ENCODE measurements around the gene DEF6.

Gene DEF6

DNA sequence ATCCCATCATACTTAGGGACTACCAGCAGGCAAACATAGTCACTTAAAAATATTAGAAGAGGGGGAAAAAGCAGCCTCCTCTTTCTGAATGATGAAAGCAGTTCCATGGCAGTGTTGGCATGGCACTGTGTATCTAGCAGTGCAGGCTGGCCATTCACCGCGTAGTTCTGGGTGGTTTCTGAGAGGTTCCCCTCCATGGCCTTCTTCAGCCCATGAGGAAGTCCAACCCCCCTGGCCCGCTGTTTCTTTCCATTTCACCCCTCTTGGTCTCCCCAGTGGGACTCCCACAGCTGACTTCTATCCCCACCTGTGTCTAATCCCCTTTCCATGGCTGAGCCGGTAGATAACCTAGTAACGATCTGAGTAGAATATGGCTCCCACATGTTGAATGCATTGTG lies 61.7 kb downstream of the DEF6 start:
- H3K27ac ChIP-seq (ENCODE audit: low read length): no peak overlapping the region
- no peak for DNase-seq
- H3K9me2 ChIP-seq (replicated peaks; ENCODE audit: insufficient read depth, low read length): no peaks in the 10 kb centered on the region
- no peaks in the 10 kb centered on the region for H3F3A ChIP-seq (ENCODE audit: insufficient read depth, low read length)
- H3K27me3 ChIP-seq (replicated peaks; ENCODE audit: insufficient read depth, low read length): no peaks in the 10 kb centered on the region
- H3K36me3 ChIP-seq (replicated peaks; ENCODE audit: insufficient read depth, low read length): no peaks in the 10 kb centered on the region
- TF ChIP-seq, protein P1, sequence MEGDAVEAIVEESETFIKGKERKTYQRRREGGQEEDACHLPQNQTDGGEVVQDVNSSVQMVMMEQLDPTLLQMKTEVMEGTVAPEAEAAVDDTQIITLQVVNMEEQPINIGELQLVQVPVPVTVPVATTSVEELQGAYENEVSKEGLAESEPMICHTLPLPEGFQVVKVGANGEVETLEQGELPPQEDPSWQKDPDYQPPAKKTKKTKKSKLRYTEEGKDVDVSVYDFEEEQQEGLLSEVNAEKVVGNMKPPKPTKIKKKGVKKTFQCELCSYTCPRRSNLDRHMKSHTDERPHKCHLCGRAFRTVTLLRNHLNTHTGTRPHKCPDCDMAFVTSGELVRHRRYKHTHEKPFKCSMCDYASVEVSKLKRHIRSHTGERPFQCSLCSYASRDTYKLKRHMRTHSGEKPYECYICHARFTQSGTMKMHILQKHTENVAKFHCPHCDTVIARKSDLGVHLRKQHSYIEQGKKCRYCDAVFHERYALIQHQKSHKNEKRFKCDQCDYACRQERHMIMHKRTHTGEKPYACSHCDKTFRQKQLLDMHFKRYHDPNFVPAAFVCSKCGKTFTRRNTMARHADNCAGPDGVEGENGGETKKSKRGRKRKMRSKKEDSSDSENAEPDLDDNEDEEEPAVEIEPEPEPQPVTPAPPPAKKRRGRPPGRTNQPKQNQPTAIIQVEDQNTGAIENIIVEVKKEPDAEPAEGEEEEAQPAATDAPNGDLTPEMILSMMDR (IDR thresholded peaks at IDR 0.05; ENCODE audit: low read length): no peak
- TF ChIP-seq EZH2phosphoT487 (IDR thresholded peaks at IDR 0.05; ENCODE audit: low read length) (no peak), EZH2 (optimal IDR thresholded peaks at IDR 0.05; ENCODE audit: low read depth, low read length) (no peak)
- no peaks in the 10 kb centered on the region for H3K79me2 ChIP-seq (ENCODE audit: low read length)
- H3K4me3 ChIP-seq (ENCODE audit: low read length): no peak overlapping the region
- H3K4me2 ChIP-seq (ENCODE audit: low read depth, low read length): no peak overlapping the region
- no peaks in the 10 kb centered on the region for H3K9me3 ChIP-seq (replicated peaks; ENCODE audit: insufficient read depth, low read length)
- no peaks in the 10 kb centered on the region for H4K20me1 ChIP-seq (ENCODE audit: insufficient read depth, low read length)
- H3K4me1 ChIP-seq (ENCODE audit: low read length): no peaks in the 10 kb centered on the region
- H3K9ac ChIP-seq (ENCODE audit: low read length): no peak overlapping the region
- H2AFZ ChIP-seq (ENCODE audit: low read length): no peak overlapping the region

DNA sequence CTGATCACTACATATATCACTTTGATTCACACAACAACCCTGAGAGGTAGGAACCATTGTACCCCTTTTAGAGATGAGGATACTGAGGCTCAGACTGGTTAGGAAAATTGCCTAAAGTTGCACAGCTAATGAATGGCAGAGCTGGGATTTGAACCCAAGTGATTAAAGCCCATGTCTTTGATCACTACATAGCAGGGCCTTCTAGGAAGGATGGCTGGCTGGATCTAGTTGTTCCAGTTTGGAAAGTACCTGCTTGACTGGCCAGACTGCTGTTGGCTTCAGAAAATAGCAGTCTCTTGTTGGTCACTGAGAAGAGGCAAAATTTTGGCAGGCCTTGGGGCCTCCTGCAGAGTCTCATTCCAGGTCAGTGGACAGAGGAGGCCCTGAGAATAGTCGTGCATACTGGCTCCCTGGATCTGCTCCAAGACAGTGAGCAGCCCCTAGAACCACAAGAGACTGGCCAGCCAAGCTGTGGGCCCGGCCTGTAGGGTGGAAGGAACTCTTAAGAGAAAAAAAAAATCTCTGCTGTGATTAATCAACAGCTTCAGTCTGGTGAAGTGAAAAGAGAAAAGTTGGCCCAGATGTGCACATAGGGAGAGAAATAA lies 62.2 kb downstream of the DEF6 start:
- no peak overlapping the region for H2AFZ ChIP-seq (ENCODE audit: low read length)
- H4K20me1 ChIP-seq (ENCODE audit: insufficient read depth, low read length): no peaks in the 10 kb centered on the region
- no peak for DNase-seq
- H3K9me2 ChIP-seq (replicated peaks; ENCODE audit: insufficient read depth, low read length): no peaks in the 10 kb centered on the region
- TF ChIP-seq, protein P1 (IDR thresholded peaks at IDR 0.05; ENCODE audit: low read length): no peak
- no peak for TF ChIP-seq EZH2phosphoT487 (IDR thresholded peaks at IDR 0.05; ENCODE audit: low read length)
- no peak for TF ChIP-seq EZH2 (optimal IDR thresholded peaks at IDR 0.05; ENCODE audit: low read depth, low read length)
- no peak overlapping the region for H3K4me2 ChIP-seq (ENCODE audit: low read depth, low read length)
- H3K79me2 ChIP-seq (ENCODE audit: low read length): no peaks in the 10 kb centered on the region
- H3K4me1 ChIP-seq (ENCODE audit: low read length): no peaks in the 10 kb centered on the region
- no peak overlapping the region for H3K9ac ChIP-seq (ENCODE audit: low read length)
- no peaks in the 10 kb centered on the region for H3K36me3 ChIP-seq (replicated peaks; ENCODE audit: insufficient read depth, low read length)
- H3K27ac ChIP-seq (ENCODE audit: low read length): no peak overlapping the region
- H3K9me3 ChIP-seq (replicated peaks; ENCODE audit: insufficient read depth, low read length): no peaks in the 10 kb centered on the region
- H3K27me3 ChIP-seq (replicated peaks; ENCODE audit: insufficient read depth, low read length): no peaks in the 10 kb centered on the region
- H3K4me3 ChIP-seq (ENCODE audit: low read length): no peak overlapping the region
- no peaks in the 10 kb centered on the region for H3F3A ChIP-seq (ENCODE audit: insufficient read depth, low read length)

DNA sequence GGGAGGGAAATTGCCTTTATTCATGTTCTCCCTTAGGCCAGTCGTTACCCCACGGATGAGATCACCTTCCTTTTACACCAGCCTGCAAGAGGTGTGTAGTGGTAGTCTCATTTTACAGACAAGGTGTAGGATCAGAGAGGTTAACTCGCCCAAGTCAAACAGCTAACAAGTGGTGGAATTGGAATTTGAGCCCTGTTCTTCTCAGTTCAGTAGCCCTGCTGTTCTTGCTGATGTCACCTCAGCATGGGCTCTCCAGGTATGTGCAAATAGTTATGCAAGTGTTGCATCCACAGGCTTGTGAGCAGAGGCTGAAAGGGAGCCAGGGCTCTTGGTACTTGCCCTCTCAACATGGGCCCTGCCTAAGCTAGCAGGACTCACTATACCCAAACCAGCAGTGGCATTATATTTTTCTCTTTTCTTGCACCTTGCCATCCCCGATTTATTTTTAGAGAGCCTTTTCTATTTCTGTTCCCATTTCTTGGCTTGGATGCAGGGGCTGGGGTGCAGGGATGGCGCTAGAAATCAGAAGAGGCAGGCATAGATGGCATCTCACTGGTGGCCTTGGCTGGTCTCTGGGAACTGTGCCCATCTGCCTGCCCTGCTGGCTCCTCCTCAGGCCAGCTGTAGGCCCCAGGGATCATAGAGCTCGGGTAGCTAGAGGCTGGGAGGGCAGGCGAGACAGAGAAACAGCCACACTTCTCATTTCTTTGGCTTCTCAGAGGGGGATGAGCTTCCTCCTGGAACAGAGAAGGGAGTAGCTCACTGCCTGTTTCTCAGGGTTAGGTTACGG lies 62.9 kb downstream of the DEF6 start:
- no peak overlapping the region for H3K4me2 ChIP-seq (ENCODE audit: low read depth, low read length)
- no peak overlapping the region for H3K9ac ChIP-seq (ENCODE audit: low read length)
- no peaks in the 10 kb centered on the region for H3K36me3 ChIP-seq (replicated peaks; ENCODE audit: insufficient read depth, low read length)
- H3K27ac ChIP-seq (ENCODE audit: low read length): no peak overlapping the region
- no peaks in the 10 kb centered on the region for H3K79me2 ChIP-seq (ENCODE audit: low read length)
- no peaks in the 10 kb centered on the region for H3K9me2 ChIP-seq (replicated peaks; ENCODE audit: insufficient read depth, low read length)
- H3F3A ChIP-seq (ENCODE audit: insufficient read depth, low read length): no peaks in the 10 kb centered on the region
- H3K9me3 ChIP-seq (replicated peaks; ENCODE audit: insufficient read depth, low read length): no peaks in the 10 kb centered on the region
- no peak overlapping the region for H3K4me3 ChIP-seq (ENCODE audit: low read length)
- TF ChIP-seq EZH2phosphoT487 (IDR thresholded peaks at IDR 0.05; ENCODE audit: low read length): no peak
- no peak for TF ChIP-seq EZH2 (optimal IDR thresholded peaks at IDR 0.05; ENCODE audit: low read depth, low read length)
- TF ChIP-seq, protein P1 (IDR thresholded peaks at IDR 0.05; ENCODE audit: low read length): no peak
- no peak for DNase-seq
- H3K4me1 ChIP-seq (ENCODE audit: low read length): no peaks in the 10 kb centered on the region
- H2AFZ ChIP-seq (ENCODE audit: low read length): no peak overlapping the region
- H4K20me1 ChIP-seq (ENCODE audit: insufficient read depth, low read length): no peaks in the 10 kb centered on the region
- H3K27me3 ChIP-seq (replicated peaks; ENCODE audit: insufficient read depth, low read length): no peaks in the 10 kb centered on the region

Measured in MM.1S (cell line).